Adrenal gland (tissue), 12 donors: ENCODE data around the gene SEMA4A. TPM values are rescaled to one million over a fixed set of nuclear protein-coding genes. Genes with fewer than 3 reads are reported as not detected.

Source experiments
- DNase-seq, 7 donors: peaks; one replicate each; pipeline ENCODE4 v3.0.0-alpha.2; 2019 to 2020
- H3K27ac ChIP-seq, 5 donors: fragments of 200-600 bp; sonication (generic) in 4 of 5; 1 replicate in 3 of 5; 2 replicates in 2 of 5; pipeline versions ENCODE4 v1.5.1 to v1.8.0; 2016 to 2020; ENCODE audit warnings: mild to moderate bottlenecking in 1 of 5
- H3K27me3 ChIP-seq: fragments of 200-600 bp; 2 replicates; pipeline ENCODE4 v1.8.0; 2021
- H3K36me3 ChIP-seq, 2 donors: fragments of 200-600 bp; replicated peaks in 1 of 2; 1 replicate in 1 of 2; 2 replicates in 1 of 2; pipeline versions ENCODE4 v1.5.1 to v1.8.0; 2018 to 2022
- H3K4me1 ChIP-seq, 2 donors: fragments of 200-600 bp; replicated peaks in 1 of 2; 1 replicate in 1 of 2; 2 replicates in 1 of 2; pipeline versions ENCODE4 v1.5.1 to v1.8.0; 2018 to 2021
- H3K4me3 ChIP-seq, 4 donors: fragments of 200-600 bp; sonication (generic) in 3 of 4; one replicate each; pipeline ENCODE4 v1.5.1; 2016 to 2018
- H3K9me3 ChIP-seq, 3 donors: fragments of 200-600 bp; sonication (generic) in 1 of 3; replicated peaks in 1 of 3; 1 replicate in 2 of 3; 2 replicates in 1 of 3; pipeline versions ENCODE4 v1.5.1 to v1.8.0; 2016 to 2021
- POLR2A ChIP-seq, 2 donors: fragments of 450-650 bp; IDR thresholded peaks; one replicate each; pipeline ENCODE4 v1.6.1; 2017; ENCODE audit warnings: antibody characterized with exemption in 2 of 2, mild to moderate bottlenecking in 2 of 2, moderate library complexity in 1 of 2
- WGBS, 4 donors: extraction: QIAGEN DNeasy Blood & Tissue Kit in 2 of 4; methylation state at CpG; one replicate each; pipeline versions ENCODE4 v1.1.5 to v1.1.7; 2013 to 2017; 5-methylcytosine and 5-hydroxymethylcytosine counted together
- intact Hi-C, 2 donors: fragments of 100-400 bp; cut with DNase I; formaldehyde crosslinking; loops; one replicate each; pipeline versions ENCODE4 v1.14.1 to v1.15.0; 2022 to 2023
- polyA plus RNA-seq, 3 donors: library from polyadenylated mRNA; stranded (reverse); fragments of 200-250 nt in 2 of 3; fragments of 350-450 nt in 1 of 3; fragmentation: Illumina TruSeq in 1 of 3; extraction: RNeasy Lipid Tissue Mini Kit (QIAGEN cat#74804) in 1 of 3; gene quantifications; one replicate each; pipeline ENCODE4 v1.2.3, GENCODE V29; 2013 to 2014
- total RNA-seq, 9 donors: library from RNA; depleted of rRNA in 4 of 9; stranded (reverse); fragments of >200 nt in 4 of 9; fragments of 120-200 nt in 1 of 9; fragmentation: NEBNext Ultra II Directional in 1 of 9; extraction: Animal tissue kit (Norgen Biotek cat#: 25700) in 1 of 9; gene quantifications; one replicate each; pipeline versions ENCODE4 v1.1.0 to v1.2.4, GENCODE V29; 2013 to 2023
- TF ChIP-seq, protein P1 (sequence below), 6 experiments: fragments of 450-650 bp in 4 of 6; fragments of 200-600 bp in 2 of 6; sonication (generic) in 1 of 6; IDR thresholded peaks; 1 replicate in 5 of 6; 2 replicates in 1 of 6; pipeline versions ENCODE4 v1.5.1 to v1.8.0; 2016 to 2021; ENCODE audit warnings: antibody characterized with exemption in 6 of 6, mild to moderate bottlenecking in 2 of 6, moderate library complexity in 1 of 6
- donor health status: healthy with polysubstance abuse.
- donor health status: Bipolar disorder and iron deficiency.
- donor health status: DM: yes; HTN: yes; CAD: no.
- donor health status: DM: no; HTN: no; CAD: no.
- donor health status: DM: no; HTN: no; CAD: no.
- donor health status: DM: yes; HTN: yes; CAD: no.

Gene SEMA4A
- total and polyA plus RNA-seq, 12 donors, result 0.30 to 4.8 (median 1.8) TPM

GRCh38 chr1:156155756-156156510 is 2.5 kb downstream of the SEMA4A start:
- Histone ChIP-seq H3K27ac (no peak overlapping the region), H3K4me1 (no peaks in the 10 kb centered on the region), H3K36me3 (no peaks in the 10 kb centered on the region), H3K9me3 (no peaks in the 10 kb centered on the region), H3K4me3 (no peak overlapping the region), H3K27me3 (no peaks in the 10 kb centered on the region)
- TF ChIP-seq, protein P1, sequence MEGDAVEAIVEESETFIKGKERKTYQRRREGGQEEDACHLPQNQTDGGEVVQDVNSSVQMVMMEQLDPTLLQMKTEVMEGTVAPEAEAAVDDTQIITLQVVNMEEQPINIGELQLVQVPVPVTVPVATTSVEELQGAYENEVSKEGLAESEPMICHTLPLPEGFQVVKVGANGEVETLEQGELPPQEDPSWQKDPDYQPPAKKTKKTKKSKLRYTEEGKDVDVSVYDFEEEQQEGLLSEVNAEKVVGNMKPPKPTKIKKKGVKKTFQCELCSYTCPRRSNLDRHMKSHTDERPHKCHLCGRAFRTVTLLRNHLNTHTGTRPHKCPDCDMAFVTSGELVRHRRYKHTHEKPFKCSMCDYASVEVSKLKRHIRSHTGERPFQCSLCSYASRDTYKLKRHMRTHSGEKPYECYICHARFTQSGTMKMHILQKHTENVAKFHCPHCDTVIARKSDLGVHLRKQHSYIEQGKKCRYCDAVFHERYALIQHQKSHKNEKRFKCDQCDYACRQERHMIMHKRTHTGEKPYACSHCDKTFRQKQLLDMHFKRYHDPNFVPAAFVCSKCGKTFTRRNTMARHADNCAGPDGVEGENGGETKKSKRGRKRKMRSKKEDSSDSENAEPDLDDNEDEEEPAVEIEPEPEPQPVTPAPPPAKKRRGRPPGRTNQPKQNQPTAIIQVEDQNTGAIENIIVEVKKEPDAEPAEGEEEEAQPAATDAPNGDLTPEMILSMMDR (IDR thresholded peaks at IDR 0.05), result no peak
- no peak for TF ChIP-seq POLR2A (IDR thresholded peaks at IDR 0.05)
- intact Hi-C loops, result loop anchor here in 1 of 2 donors (10.0 kb wide), 1 partner anchor 159 kb away; no protein-coding TSS in a partner anchor
- DNase-seq, result no peak
- WGBS, 4 donors, result 56 to 74% (median 66%) methylated on average over 12 of the region's 12 CpGs

GRCh38 chr1:156157506-156157905 is 4.1 kb downstream of the SEMA4A start:
- Histone ChIP-seq H3K27me3 (no peaks in the 10 kb centered on the region), H3K9me3 (no peaks in the 10 kb centered on the region), H3K27ac (no peak overlapping the region), H3K4me3 (no peak overlapping the region), H3K4me1 (peaks cover 0 to 6% of the 10 kb centered on the region in 2 donors), H3K36me3 (no peaks in the 10 kb centered on the region)
- DNase-seq, result no peak
- 84 to 90% (median 85%) methylated on average over 3 of the region's 3 CpGs for WGBS, 4 donors
- intact Hi-C loops, result loop anchor here in 1 of 2 donors (10.0 kb wide), 1 partner anchor 157 kb away; no protein-coding TSS in a partner anchor
- TF ChIP-seq POLR2A (IDR thresholded peaks at IDR 0.05), result no peak
- TF ChIP-seq, protein P1 (IDR thresholded peaks at IDR 0.05), result no peak

GRCh38 chr1:156157966-156158365 is 4.6 kb downstream of the SEMA4A start:
- no peak overlapping the region for H3K27ac ChIP-seq
- no peak for DNase-seq
- H3K4me1 ChIP-seq, result peaks cover 0 to 6% of the 10 kb centered on the region in 2 donors
- intact Hi-C loops, result loop anchor here in 1 of 2 donors (10.0 kb wide), 1 partner anchor 157 kb away; no protein-coding TSS in a partner anchor
- no peaks in the 10 kb centered on the region for H3K9me3 ChIP-seq
- 66 to 87% (median 83%) methylated on average over 5 of the region's 5 CpGs for WGBS, 4 donors
- no peak for TF ChIP-seq POLR2A (IDR thresholded peaks at IDR 0.05)
- TF ChIP-seq, protein P1 (IDR thresholded peaks at IDR 0.05), result no peak
- no peak overlapping the region for H3K4me3 ChIP-seq
- H3K27me3 ChIP-seq, result no peaks in the 10 kb centered on the region
- no peaks in the 10 kb centered on the region for H3K36me3 ChIP-seq

DNA sequence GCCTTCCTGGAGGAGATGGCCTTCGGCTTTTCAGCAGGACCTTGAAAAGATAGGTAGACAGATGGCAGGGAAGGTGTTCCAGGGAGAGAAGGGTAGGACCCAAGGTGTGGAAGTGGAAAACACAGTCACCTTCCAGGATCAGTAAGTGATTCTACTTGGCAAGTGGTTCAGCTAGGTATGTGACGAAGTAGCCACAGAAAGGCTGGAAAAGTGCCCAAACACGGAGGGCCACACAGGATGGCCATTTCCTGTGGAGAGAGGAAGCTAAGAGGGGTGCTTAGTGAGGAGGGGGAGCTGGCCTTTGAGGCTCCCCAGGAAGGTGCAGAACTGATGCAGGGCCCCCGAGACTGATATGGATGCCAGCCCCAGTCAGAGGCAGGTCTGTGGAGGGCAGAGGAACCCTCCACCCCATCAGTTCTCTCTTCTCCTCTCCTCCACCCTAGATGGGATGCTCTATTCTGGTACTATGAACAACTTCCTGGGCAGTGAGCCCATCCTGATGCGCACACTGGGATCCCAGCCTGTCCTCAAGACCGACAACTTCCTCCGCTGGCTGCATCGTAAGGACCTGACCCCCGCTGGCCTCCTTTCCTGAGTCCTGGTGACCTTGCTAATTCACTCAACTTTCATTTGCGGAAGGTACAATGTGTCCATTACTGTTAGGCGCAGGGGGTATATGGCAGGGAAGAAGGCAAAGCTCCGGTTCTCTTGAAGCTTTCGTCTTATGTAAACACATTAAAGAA is 6.8 kb downstream of the SEMA4A start:
- Histone ChIP-seq H3K27me3 (no peaks in the 10 kb centered on the region), H3K27ac (peak overlapping the region in 4 of 5 donors; percentile 39 to 88 (median 69)), H3K36me3 (no peaks in the 10 kb centered on the region), H3K9me3 (no peaks in the 10 kb centered on the region), H3K4me3 (peak overlapping the region in 1 of 4 donors; percentile 59), H3K4me1 (peaks cover 0 to 6% of the 10 kb centered on the region in 2 donors)
- intact Hi-C loops, result loop anchor here in 1 of 2 donors (10.0 kb wide), 1 partner anchor 155 kb away; no protein-coding TSS in a partner anchor
- WGBS, 4 donors, result 63 to 73% (median 70%) methylated on average over 12 to 13 of the region's 13 CpGs
- TF ChIP-seq POLR2A (IDR thresholded peaks at IDR 0.05), result no peak
- TF ChIP-seq, protein P1 (IDR thresholded peaks at IDR 0.05), result no peak
- DNase-seq, result peak in 4 of 7 donors; percentile 52 to 81 (median 62)
